Lower leg skin (tissue), 3 donors: ENCODE data around the gene TNIK.

Experiments
- CTCF ChIP-seq, 3 donors: fragments of 450-650 bp; IDR thresholded peaks; one replicate each; pipeline ENCODE4 v1.5.1; 2016; ENCODE audit warnings: antibody characterized with exemption in 3 of 3, mild to moderate bottlenecking in 3 of 3, moderate library complexity in 2 of 3
- POLR2A ChIP-seq, 2 donors: fragments of 450-650 bp; IDR thresholded peaks; one replicate each; pipeline ENCODE4 v1.6.1; 2016 to 2017; ENCODE audit warnings: antibody characterized with exemption in 2 of 2, mild to moderate bottlenecking in 1 of 2, moderate library complexity in 1 of 2

- TF ChIP-seq CTCF (IDR thresholded peaks at IDR 0.05): no peak
- no peak for TF ChIP-seq POLR2A (IDR thresholded peaks at IDR 0.05)
These were observed 69.9 kb downstream of the TNIK start for GRCh38 chr3:171390051-171390941.
